SK-N-SH treated with all-trans-retinoic acid at 6 μM for 48 hours (cell line): ENCODE measurements around the gene SPDYE18.
"Not testable (repeated sequence)": the region's sequence is repeated elsewhere in the genome, so short reads cannot be mapped to it uniquely, and the experiment has no call there.

Experiments used
- ARNTL ChIP-seq: fragments of 450-650 bp; formaldehyde crosslinking; IDR thresholded peaks from 2 replicates; pipeline ENCODE4 v1.5.0; 2020; ENCODE audit warnings: low read depth, mild to moderate bottlenecking, moderate library complexity, borderline replicate concordance
- CREB5 ChIP-seq: fragments of 250-450 bp; sonication (Bioruptor Pico); IDR thresholded peaks from 2 replicates; pipeline ENCODE4 v1.5.1; 2020; ENCODE audit warnings: low read depth, mild to moderate bottlenecking, moderate library complexity
- CSDC2 ChIP-seq: fragments of 250-450 bp; sonication (Bioruptor Pico); IDR thresholded peaks from 2 replicates; pipeline ENCODE4 v1.5.0; 2020; ENCODE audit warnings: mild to moderate bottlenecking, moderate library complexity
- OSR1 ChIP-seq: fragments of 250-450 bp; sonication (Bioruptor Pico); IDR thresholded peaks from 2 replicates; pipeline ENCODE4 v1.8.0; 2022; ENCODE audit warnings: moderate library complexity, mild to moderate bottlenecking, inconsistent platforms
- PPARA ChIP-seq: fragments of 250-450 bp; sonication (Bioruptor Pico); IDR thresholded peaks from 2 replicates; pipeline ENCODE4 v1.5.0; 2020; ENCODE audit warnings: mild to moderate bottlenecking, borderline replicate concordance
- RARB ChIP-seq: fragments of 250-450 bp; sonication (Bioruptor Pico); IDR thresholded peaks from 2 replicates; pipeline ENCODE4 v1.8.0; 2021; ENCODE audit warnings: mild to moderate bottlenecking, moderate library complexity
- SNAI2 ChIP-seq: fragments of 250-450 bp; sonication (Bioruptor Pico); IDR thresholded peaks from 2 replicates; pipeline ENCODE4 v1.5.0; 2020; ENCODE audit warnings: mild to moderate bottlenecking, moderate library complexity
- TSHZ2 ChIP-seq: fragments of 250-450 bp; sonication (Bioruptor Pico); IDR thresholded peaks from 2 replicates; pipeline ENCODE4 v1.5.0; 2020; ENCODE audit warnings: mild to moderate bottlenecking, moderate library complexity
- ZFP3 ChIP-seq: fragments of 250-450 bp; sonication (Bioruptor Pico); IDR thresholded peaks from 2 replicates; pipeline ENCODE4 v1.5.0; 2020; ENCODE audit warnings: mild to moderate bottlenecking, moderate library complexity
- ZFP30 ChIP-seq: fragments of 450-650 bp; formaldehyde crosslinking; IDR thresholded peaks from 2 replicates; pipeline ENCODE4 v1.5.0; 2022; ENCODE audit warnings: mild to moderate bottlenecking, moderate library complexity

GRCh38 chr7:77101187-77101586 lies 38.8 kb upstream of the SPDYE18 start:
- not testable (repeated sequence) for TF ChIP-seq CREB5 (CRISPR knock-in tag); ARNTL; CSDC2 (CRISPR knock-in tag); ZFP30 (CRISPR knock-in tag); SNAI2 (CRISPR knock-in tag); OSR1; TSHZ2 (CRISPR knock-in tag); PPARA; RARB; ZFP3 (CRISPR knock-in tag)
